ENCODE data around the gene USO1. TPM values are rescaled to one million over a fixed set of nuclear protein-coding genes. Genes with fewer than 3 reads are reported as not detected.
"Not testable (repeated sequence)": the region's sequence is repeated elsewhere in the genome, so short reads cannot be mapped to it uniquely, and the experiment has no call there.

The USO1 gene
- total RNA-seq, 1 donor from 2014 or later = 64.2 TPM

- Histone ChIP-seq H3K4me1 (no peaks in the 10 kb centered on the region), H3K9me3 (no peaks in the 10 kb centered on the region), H3K36me3 (no peaks in the 10 kb centered on the region), H3K27me3 (no peaks in the 10 kb centered on the region), H3K27ac (no peak overlapping the region), H3K4me3 (no peak overlapping the region)
- ATAC-seq (no peak), DNase-seq (no peak)
- intact Hi-C loops (cut with DNase I) = no loop called here
- no peak for TF ChIP-seq CTCF (IDR thresholded peaks at IDR 0.05)
Measured at GRCh38 chr4:75714704-75715103, 9.7 kb upstream of the USO1 start.

GRCh38 chr4:75715105-75715799, 9.1 kb upstream of the USO1 start:
- Histone ChIP-seq H3K27me3 (no peaks in the 10 kb centered on the region), H3K4me3 (no peak overlapping the region), H3K27ac (no peak overlapping the region), H3K9me3 (no peaks in the 10 kb centered on the region), H3K36me3 (no peaks in the 10 kb centered on the region), H3K4me1 (no peaks in the 10 kb centered on the region)
- ATAC-seq = no peak
- no peak for DNase-seq
- no peak for TF ChIP-seq CTCF (IDR thresholded peaks at IDR 0.05)
- intact Hi-C loops (cut with DNase I) = no loop called here

- H3K4me1 ChIP-seq; H3K4me3 ChIP-seq; DNase-seq; intact Hi-C loops (cut with DNase I); H3K27me3 ChIP-seq; H3K27ac ChIP-seq; H3K9me3 ChIP-seq; ATAC-seq; H3K36me3 ChIP-seq: not testable (repeated sequence)
Measured at GRCh38 chr4:75716054-75716453, 8.3 kb upstream of the USO1 start.

- DNase-seq (no peak), ATAC-seq (no peak)
- Histone ChIP-seq H3K36me3 (no peaks in the 10 kb centered on the region), H3K4me3 (no peak overlapping the region), H3K27ac (no peak overlapping the region), H3K4me1 (peaks cover 1% of the 10 kb centered on the region), H3K9me3 (no peaks in the 10 kb centered on the region), H3K27me3 (no peaks in the 10 kb centered on the region)
- intact Hi-C loops (cut with DNase I) = no loop called here
- no peak for TF ChIP-seq CTCF (IDR thresholded peaks at IDR 0.05)
Measured at GRCh38 chr4:75717408-75717807, 7.0 kb upstream of the USO1 start.

- Histone ChIP-seq H3K27ac (no peak overlapping the region), H3K4me1 (peaks cover 13% of the 10 kb centered on the region), H3K36me3 (no peaks in the 10 kb centered on the region), H3K9me3 (no peaks in the 10 kb centered on the region), H3K27me3 (no peaks in the 10 kb centered on the region), H3K4me3 (no peak overlapping the region)
- intact Hi-C loops (cut with DNase I) = no loop called here
- no peak for TF ChIP-seq CTCF (IDR thresholded peaks at IDR 0.05)
- DNase-seq (no peak), ATAC-seq (no peak)
Measured at GRCh38 chr4:75718529-75718928, 5.8 kb upstream of the USO1 start.

GRCh38 chr4:75722417-75722816, 2.0 kb upstream of the USO1 start:
- Histone ChIP-seq H3K4me3 (no peak overlapping the region), H3K9me3 (no peaks in the 10 kb centered on the region), H3K36me3 (no peaks in the 10 kb centered on the region), H3K27ac (no peak overlapping the region), H3K4me1 (peaks cover 32% of the 10 kb centered on the region), H3K27me3 (no peaks in the 10 kb centered on the region)
- intact Hi-C loops (cut with DNase I) = no loop called here
- no peak for TF ChIP-seq CTCF (IDR thresholded peaks at IDR 0.05)
- ATAC-seq (no peak), DNase-seq (no peak)
